ENCODE measurements around the gene OR5H15. TPM values are rescaled to one million over a fixed set of nuclear protein-coding genes. Genes with fewer than 3 reads are reported as not detected.
"Not testable (repeated sequence)": the region's sequence is repeated elsewhere in the genome, so short reads cannot be mapped to it uniquely, and the experiment has no call there.

OR5H15 gene
- total RNA-seq, 1 experiment from 2014 or later, result not detected

DNA sequence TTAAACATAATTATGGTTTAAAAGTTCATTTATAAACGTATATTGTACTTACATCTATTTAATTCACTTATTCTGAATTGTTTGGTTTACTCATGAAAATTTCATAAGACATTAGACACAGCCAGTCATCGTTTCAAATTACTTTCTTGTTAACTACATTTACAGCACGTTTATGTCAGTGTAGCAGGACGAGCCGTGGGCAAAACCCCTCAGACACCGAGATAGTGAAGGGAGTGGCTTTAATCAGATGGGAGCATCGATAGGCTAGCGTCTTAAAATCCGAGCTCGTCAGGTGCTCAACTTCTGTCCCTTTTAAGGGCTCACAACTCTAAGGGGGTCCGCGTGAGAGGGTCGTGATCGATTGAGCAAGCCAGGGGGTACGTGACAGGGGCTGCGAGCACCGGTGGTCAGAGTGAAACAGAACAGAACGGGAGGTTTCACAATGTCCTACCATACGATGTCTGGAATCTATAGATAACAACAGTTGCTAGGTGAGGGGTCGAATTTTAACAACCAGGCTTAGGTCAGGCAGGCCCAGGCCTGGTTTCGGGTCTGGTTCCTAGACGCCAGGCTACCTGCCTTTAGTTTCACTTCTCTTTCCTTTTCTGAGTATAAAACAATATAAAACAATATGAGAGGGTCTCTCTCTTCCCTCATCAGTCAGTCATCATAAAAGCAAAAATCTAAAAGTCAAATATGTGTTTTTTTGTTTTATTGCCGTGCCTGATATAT, 28.5 kb upstream of the OR5H15 start:
- H3K9ac ChIP-seq (ENCODE audit: low read length); DNase-seq (ENCODE audit: low read depth, low spot score); POLR2A ChIA-PET; H3K27ac ChIP-seq (ENCODE audit: low read depth, low read length); RAD21 ChIA-PET (ENCODE audit: low non-redundant PET in 1 of 2, low total read pairs in 2 of 2, uncharacterized antibody in 2 of 2, unreplicated experiment in 2 of 2); H3K36me3 ChIP-seq (ENCODE audit: control insufficient read depth in 1 of 2, insufficient read depth in 2 of 2, low read length in 2 of 2); H2AFZ ChIP-seq (ENCODE audit: low read depth, low read length, poor library complexity, severe bottlenecking); H3K79me2 ChIP-seq (ENCODE audit: insufficient read depth, low read length); H3K4me3 ChIP-seq (replicated peaks in 1 of 2; ENCODE audit: low read depth in 1 of 2, low read length in 2 of 2); H3K4me2 ChIP-seq (ENCODE audit: low read length); H4K20me1 ChIP-seq (ENCODE audit: insufficient read depth); H3K9me3 ChIP-seq (ENCODE audit: control insufficient read depth in 1 of 2, insufficient read depth in 1 of 2, low read depth in 1 of 2, low read length in 2 of 2); BruUV-seq (replicated peaks); H3K27me3 ChIP-seq (ENCODE audit: insufficient read depth, low read length); ATAC-seq; H3K4me1 ChIP-seq (ENCODE audit: control insufficient read depth in 1 of 2, insufficient read depth in 2 of 2, low read length in 2 of 2); H3K9me2 ChIP-seq (ENCODE audit: insufficient read depth); intact Hi-C loops (cut with micrococcal nuclease); CTCF ChIA-PET: not testable (repeated sequence)

DNA sequence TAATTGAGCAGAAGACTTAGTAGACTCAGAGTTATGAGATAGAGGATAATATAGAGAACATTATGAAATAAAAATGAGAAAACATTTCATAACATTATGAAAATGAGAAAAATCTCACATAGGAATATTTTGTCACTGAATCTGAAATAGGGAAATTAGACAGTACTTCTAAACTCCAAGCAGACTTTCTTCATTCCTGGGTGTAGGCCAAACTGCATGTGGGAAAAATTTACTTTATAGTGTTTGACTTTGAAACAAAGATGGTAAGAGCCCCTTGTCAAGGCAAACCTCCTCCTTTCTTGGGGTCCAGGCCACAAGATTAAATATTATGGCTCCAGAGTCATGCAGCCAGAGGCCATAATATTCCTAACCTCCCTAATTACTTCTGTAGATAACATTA, 26.0 kb upstream of the OR5H15 start:
- H3K79me2 ChIP-seq (ENCODE audit: insufficient read depth, low read length), result no peaks in the 10 kb centered on the region
- no peaks in the 10 kb centered on the region for H3K36me3 ChIP-seq (ENCODE audit: control insufficient read depth in 1 of 2, insufficient read depth in 2 of 2, low read length in 2 of 2)
- no TSS peak for BruUV-seq (replicated peaks)
- no peak overlapping the region for H3K4me3 ChIP-seq (replicated peaks in 1 of 2; ENCODE audit: low read depth in 1 of 2, low read length in 2 of 2)
- H3K4me2 ChIP-seq (ENCODE audit: low read length), result no peak overlapping the region
- no peak overlapping the region for H3K9ac ChIP-seq (ENCODE audit: low read length)
- no peaks in the 10 kb centered on the region for H3K9me2 ChIP-seq (ENCODE audit: insufficient read depth)
- ATAC-seq, result no peak
- H3K9me3 ChIP-seq (ENCODE audit: control insufficient read depth in 1 of 2, insufficient read depth in 1 of 2, low read depth in 1 of 2, low read length in 2 of 2), result no peaks in the 10 kb centered on the region
- no peaks in the 10 kb centered on the region for H3K4me1 ChIP-seq (ENCODE audit: control insufficient read depth in 1 of 2, insufficient read depth in 2 of 2, low read length in 2 of 2)
- ChIA-PET CTCF (no interaction called here), POLR2A (no interaction called here), RAD21 (ENCODE audit: low non-redundant PET in 1 of 2, low total read pairs in 2 of 2, uncharacterized antibody in 2 of 2, unreplicated experiment in 2 of 2) (no interaction called here)
- H3K27ac ChIP-seq (ENCODE audit: low read depth, low read length), result no peak overlapping the region
- TF ChIP-seq SP1 (IDR thresholded peaks at IDR 0.05; ENCODE audit: low read depth) (no peak), CBX3 (IDR thresholded peaks at IDR 0.05; ENCODE audit: low read depth) (no peak), EZH2 (IDR thresholded peaks at IDR 0.05) (no peak), ELF1 (IDR thresholded peaks at IDR 0.05; ENCODE audit: borderline replicate concordance, low read depth) (no peak), JUND (IDR thresholded peaks at IDR 0.05) (no peak), ZFX (IDR thresholded peaks at IDR 0.05) (no peak), FOSL1 (IDR thresholded peaks at IDR 0.05; ENCODE audit: low read depth) (no peak), CEBPB (IDR thresholded peaks at IDR 0.05; ENCODE audit: low read depth) (no peak), RAD21 (IDR thresholded peaks at IDR 0.05; ENCODE audit: low read depth) (no peak), ZNF274 (IDR thresholded peaks at IDR 0.05; ENCODE audit: low read depth, low read length) (no peak), SIN3A (IDR thresholded peaks at IDR 0.05; ENCODE audit: low read depth) (no peak), YY1 (IDR thresholded peaks at IDR 0.05; ENCODE audit: extremely low read depth, insufficient replicate concordance, low read depth, low read length) (no peak)
- TF ChIP-seq, protein P1, sequence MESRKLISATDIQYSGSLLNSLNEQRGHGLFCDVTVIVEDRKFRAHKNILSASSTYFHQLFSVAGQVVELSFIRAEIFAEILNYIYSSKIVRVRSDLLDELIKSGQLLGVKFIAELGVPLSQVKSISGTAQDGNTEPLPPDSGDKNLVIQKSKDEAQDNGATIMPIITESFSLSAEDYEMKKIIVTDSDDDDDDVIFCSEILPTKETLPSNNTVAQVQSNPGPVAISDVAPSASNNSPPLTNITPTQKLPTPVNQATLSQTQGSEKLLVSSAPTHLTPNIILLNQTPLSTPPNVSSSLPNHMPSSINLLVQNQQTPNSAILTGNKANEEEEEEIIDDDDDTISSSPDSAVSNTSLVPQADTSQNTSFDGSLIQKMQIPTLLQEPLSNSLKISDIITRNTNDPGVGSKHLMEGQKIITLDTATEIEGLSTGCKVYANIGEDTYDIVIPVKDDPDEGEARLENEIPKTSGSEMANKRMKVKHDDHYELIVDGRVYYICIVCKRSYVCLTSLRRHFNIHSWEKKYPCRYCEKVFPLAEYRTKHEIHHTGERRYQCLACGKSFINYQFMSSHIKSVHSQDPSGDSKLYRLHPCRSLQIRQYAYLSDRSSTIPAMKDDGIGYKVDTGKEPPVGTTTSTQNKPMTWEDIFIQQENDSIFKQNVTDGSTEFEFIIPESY (IDR thresholded peaks at IDR 0.05; ENCODE audit: extremely low read depth, insufficient replicate concordance, low read length), result no peak
- TF ChIP-seq, protein P2, sequence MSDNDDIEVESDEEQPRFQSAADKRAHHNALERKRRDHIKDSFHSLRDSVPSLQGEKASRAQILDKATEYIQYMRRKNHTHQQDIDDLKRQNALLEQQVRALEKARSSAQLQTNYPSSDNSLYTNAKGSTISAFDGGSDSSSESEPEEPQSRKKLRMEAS (IDR thresholded peaks at IDR 0.05), result no peak
- TF ChIP-seq, protein P3, sequence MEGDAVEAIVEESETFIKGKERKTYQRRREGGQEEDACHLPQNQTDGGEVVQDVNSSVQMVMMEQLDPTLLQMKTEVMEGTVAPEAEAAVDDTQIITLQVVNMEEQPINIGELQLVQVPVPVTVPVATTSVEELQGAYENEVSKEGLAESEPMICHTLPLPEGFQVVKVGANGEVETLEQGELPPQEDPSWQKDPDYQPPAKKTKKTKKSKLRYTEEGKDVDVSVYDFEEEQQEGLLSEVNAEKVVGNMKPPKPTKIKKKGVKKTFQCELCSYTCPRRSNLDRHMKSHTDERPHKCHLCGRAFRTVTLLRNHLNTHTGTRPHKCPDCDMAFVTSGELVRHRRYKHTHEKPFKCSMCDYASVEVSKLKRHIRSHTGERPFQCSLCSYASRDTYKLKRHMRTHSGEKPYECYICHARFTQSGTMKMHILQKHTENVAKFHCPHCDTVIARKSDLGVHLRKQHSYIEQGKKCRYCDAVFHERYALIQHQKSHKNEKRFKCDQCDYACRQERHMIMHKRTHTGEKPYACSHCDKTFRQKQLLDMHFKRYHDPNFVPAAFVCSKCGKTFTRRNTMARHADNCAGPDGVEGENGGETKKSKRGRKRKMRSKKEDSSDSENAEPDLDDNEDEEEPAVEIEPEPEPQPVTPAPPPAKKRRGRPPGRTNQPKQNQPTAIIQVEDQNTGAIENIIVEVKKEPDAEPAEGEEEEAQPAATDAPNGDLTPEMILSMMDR (IDR thresholded peaks at IDR 0.05 in 2 of 3, conservative IDR thresholded peaks at IDR 0.05 in 1 of 3; ENCODE audit: borderline replicate concordance in 1 of 3, insufficient read depth in 1 of 3, low read depth in 2 of 3, low read length in 2 of 3), result no peak
- intact Hi-C loops (cut with micrococcal nuclease), result loop anchor here (1.0 kb wide), 1 partner anchor 43 kb away; no protein-coding TSS in a partner anchor
- no peak for DNase-seq (ENCODE audit: low read depth, low spot score)
- H3K27me3 ChIP-seq (ENCODE audit: insufficient read depth, low read length), result no peaks in the 10 kb centered on the region; the same call in 1 of the 2 replicates
- no peak overlapping the region for H2AFZ ChIP-seq (ENCODE audit: low read depth, low read length, poor library complexity, severe bottlenecking)
- H4K20me1 ChIP-seq (ENCODE audit: insufficient read depth), result no peaks in the 10 kb centered on the region

Data from HCT116 (cell line).